GM10248 (cell line): Measurements from ENCODE around the gene SIT1.

Source experiments
- CTCF ChIA-PET: fragments of 300-600 bp; sonication (Branson Sonifier 250); formaldehyde crosslinking; extraction: SDS; loops from one replicate; lab custom pipeline; 2021; ENCODE audit warnings: antibody characterized with exemption; lab: Yijun Ruan, JAX
- POLR2A ChIA-PET: fragments of 350-650 bp; sonication (Branson Sonifier 250); formaldehyde crosslinking; extraction: SDS; loops from one replicate; lab custom pipeline; 2020; ENCODE audit warnings: antibody characterized with exemption; lab: Yijun Ruan, JAX
- DNase-seq: peaks from one replicate; pipeline ENCODE4 v3.0.0; 2012; ENCODE audit errors: extremely low spot score
- TF ChIP-seq, protein P1 (sequence below): IDR thresholded peaks from 2 replicates; pipeline ENCODE4 v1.5.1; 2012; ENCODE audit warnings: mild to moderate bottlenecking, low read depth; ENCODE audit errors: extremely low read depth, missing control alignments, control extremely low read depth

Gene SIT1

DNA sequence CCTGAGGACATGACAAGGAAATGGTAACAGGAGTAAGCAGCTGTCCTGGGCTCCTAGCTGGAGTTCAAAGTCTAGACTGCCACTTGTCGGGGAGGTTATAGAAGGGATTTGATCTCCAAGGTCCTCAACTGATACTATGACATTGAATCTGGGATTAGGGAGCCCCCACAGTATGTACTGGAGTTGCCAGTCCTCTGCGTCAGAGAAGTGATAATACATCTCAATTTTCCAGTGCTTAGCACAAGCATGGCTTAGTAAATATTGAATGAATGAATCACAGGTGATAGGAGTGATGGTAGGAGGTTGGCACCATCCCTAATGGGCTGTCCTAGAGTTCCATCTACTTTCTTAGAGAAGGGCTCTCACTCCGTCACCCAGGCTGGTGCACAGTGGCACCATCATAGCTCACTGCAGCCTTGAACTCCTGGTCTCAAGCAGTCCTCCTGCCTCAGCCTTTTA, 45.2 kb upstream of the SIT1 start:
- ChIA-PET CTCF (interaction anchor here (0.8 to 7.1 kb wide), 41 partner anchors 8 to 327 kb away, joined by 3 to 224 read pairs (median 5); partner anchors contain the start of genes ARHGEF39, CA9, CCDC107 and CD72), POLR2A (interaction anchor here (0.6 to 1.0 kb wide), 3 partner anchors 19 to 35 kb away, joined by 3 to 4 read pairs (median 4); no protein-coding TSS in a partner anchor)
- DNase-seq, result no peak
- TF ChIP-seq, protein P1, sequence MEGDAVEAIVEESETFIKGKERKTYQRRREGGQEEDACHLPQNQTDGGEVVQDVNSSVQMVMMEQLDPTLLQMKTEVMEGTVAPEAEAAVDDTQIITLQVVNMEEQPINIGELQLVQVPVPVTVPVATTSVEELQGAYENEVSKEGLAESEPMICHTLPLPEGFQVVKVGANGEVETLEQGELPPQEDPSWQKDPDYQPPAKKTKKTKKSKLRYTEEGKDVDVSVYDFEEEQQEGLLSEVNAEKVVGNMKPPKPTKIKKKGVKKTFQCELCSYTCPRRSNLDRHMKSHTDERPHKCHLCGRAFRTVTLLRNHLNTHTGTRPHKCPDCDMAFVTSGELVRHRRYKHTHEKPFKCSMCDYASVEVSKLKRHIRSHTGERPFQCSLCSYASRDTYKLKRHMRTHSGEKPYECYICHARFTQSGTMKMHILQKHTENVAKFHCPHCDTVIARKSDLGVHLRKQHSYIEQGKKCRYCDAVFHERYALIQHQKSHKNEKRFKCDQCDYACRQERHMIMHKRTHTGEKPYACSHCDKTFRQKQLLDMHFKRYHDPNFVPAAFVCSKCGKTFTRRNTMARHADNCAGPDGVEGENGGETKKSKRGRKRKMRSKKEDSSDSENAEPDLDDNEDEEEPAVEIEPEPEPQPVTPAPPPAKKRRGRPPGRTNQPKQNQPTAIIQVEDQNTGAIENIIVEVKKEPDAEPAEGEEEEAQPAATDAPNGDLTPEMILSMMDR, result no peak

DNA sequence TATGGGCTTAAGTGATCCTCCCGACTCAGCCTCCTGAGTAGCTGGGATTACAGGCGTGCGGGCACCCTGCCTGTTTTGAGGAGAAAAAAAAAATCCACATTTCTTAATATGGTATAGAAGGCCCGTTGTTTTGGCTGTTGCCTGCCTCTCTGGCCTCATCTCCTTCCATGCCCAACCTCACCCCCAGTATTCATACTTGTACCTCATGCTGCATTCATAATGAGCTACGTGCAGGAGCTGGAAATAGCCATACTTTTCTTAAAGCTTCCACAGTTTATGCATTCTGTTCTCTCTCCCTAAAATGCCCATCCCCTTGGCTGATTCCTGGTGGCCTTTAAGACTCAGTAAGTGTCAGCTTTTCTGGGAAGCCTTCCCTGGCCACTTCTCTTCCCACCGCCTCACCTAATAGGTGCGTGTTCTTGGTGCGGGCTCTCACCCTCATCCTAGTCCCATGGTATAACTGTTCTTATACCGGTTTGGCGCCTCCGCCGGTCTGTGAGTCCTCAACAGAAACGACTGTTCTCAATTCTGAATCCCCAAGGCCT, 41.1 kb upstream of the SIT1 start:
- CTCF ChIA-PET, result interaction anchor here (0.9 to 2.5 kb wide), 5 partner anchors 8 to 88 kb away, joined by 3 to 12 read pairs (median 4); partner anchors contain the start of gene ARHGEF39
- POLR2A ChIA-PET, result interaction anchor here (0.6 to 1.4 kb wide), 2 partner anchors 75 to 1714 kb away, joined by 3 read pairs; no protein-coding TSS in a partner anchor
- TF ChIP-seq, protein P1, result no peak
- DNase-seq, result no peak

DNA sequence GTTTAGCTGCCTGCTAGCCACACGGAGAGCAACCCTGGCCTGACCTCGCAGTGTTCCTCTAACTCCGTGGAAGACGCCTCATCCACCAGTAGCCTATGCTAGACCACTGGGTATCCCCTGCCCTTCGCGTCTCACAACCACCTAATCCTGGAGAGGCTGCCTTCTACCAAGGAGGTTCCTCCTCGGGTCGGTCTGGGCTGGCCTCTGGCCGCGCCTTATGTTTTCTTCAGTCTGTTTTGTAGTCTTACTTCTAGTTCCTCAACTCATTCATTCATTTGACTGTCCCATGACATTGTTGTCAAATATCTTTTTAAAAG, 40.6 kb upstream of the SIT1 start:
- no peak for DNase-seq
- ChIA-PET CTCF (interaction anchor here (1.1 to 2.5 kb wide), 5 partner anchors 26 to 88 kb away, joined by 3 to 12 read pairs (median 4); partner anchors contain the start of gene ARHGEF39), POLR2A (interaction anchor here (1.1 to 1.4 kb wide), 3 partner anchors 16 to 75 kb away, joined by 3 read pairs; partner anchors contain the start of genes CCDC107 and RMRP)
- TF ChIP-seq, protein P1, result no peak

DNA sequence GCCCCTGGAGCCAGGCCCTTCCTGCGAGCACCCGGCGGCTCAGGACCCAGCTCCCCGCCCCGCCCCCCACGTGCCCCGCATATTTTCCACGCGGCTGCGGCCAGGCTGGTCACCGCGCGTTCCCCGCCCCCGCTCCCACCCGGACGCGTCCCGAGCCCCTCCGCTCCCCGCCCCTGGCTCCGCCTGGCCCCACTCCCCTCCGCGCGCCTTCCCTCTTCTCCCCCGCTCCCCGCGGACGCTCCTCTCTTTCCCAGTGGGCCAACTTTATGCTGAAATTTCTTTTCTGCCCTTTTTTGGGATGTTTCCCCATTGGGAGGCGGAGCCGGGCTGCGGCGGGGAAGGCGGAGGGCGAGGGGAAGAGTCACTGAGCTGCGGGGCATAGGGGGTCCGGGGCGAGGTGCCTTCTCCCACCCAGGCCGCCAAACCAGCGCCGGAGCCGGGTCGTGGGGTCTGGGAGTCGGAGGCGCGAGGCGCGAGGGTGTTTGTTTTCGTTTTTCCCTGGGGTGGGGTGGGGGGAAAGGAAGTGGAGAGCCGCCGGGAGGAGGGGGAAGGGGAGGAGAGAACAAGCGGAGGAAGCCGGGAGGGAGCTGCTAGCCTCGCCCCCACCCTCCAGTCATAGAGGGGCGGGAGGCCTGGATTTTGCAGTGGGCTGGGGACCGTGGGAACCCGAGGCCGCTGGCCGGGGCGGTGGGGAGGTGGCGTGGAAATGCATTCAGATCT, 40.0 kb upstream of the SIT1 start:
- TF ChIP-seq, protein P1, result no peak
- peak; percentile 59 for DNase-seq
- ChIA-PET POLR2A (interaction anchor here (0.9 to 1.4 kb wide), 4 partner anchors 15 to 74 kb away, joined by 3 read pairs; partner anchors contain the start of genes CCDC107 and RMRP), CTCF (interaction anchor here (1.0 to 2.5 kb wide), 7 partner anchors 19 to 87 kb away, joined by 3 to 12 read pairs (median 4); partner anchors contain the start of gene ARHGEF39)

DNA sequence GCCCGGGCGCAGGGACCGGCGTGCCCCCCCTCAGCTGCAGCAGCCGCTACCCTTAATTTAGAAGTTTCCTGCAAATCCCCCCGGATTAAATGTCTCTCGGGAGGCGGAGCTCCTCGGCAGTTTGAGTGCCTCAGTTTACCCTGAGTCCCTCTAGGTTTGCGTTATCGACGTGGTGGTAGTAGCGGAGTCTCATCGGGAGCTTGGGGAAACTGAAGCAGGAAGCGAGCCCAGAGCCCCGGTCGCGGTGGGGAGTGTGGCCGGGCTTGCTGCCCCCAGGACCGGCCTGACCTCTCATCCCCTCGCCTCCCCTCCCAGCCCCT, 39.5 kb upstream of the SIT1 start:
- TF ChIP-seq, protein P1, result no peak
- CTCF ChIA-PET, result interaction anchor here (1.0 to 2.5 kb wide), 6 partner anchors 18 to 87 kb away, joined by 3 to 12 read pairs (median 4); partner anchors contain the start of gene ARHGEF39
- peak; percentile 55 for DNase-seq

More for the DNA sequence above, 39.5 kb upstream of the SIT1 start:
- POLR2A ChIA-PET, result interaction anchor here (0.9 to 1.4 kb wide), 3 partner anchors 15 to 38 kb away, joined by 3 read pairs; partner anchors contain the start of genes CCDC107 and RMRP
